Stimulated activated effector memory CD8-positive, alpha-beta T cell treated with anti-CD3 and anti-CD28 coated beads, Interleukin-12 subunit alpha, Interleukin-12 subunit beta, amount 100 ng/mL, for 72 hours (primary cell): Measurements from ENCODE around the gene CYTH4.

Experiments used
- ATAC-seq: fragments of 150-1000 bp; cut with Tn5 transposase; 2 replicates; pipeline ENCODE4 v1.10.0; 2021
- DNase-seq, 2 donors: peaks; one replicate each; pipeline ENCODE4 v3.0.0; 2021 to 2022; ENCODE audit warnings: low spot score in 2 of 2
- H3K27ac Mint-ChIP-seq: one replicate; pipeline ENCODE4 v1.8.0; 2022; ENCODE audit warnings: mild to moderate bottlenecking, mixed read lengths
- H3K36me3 Mint-ChIP-seq: one replicate; pipeline ENCODE4 v1.8.0; 2022; ENCODE audit warnings: mild to moderate bottlenecking, mixed read lengths
- H3K4me1 Mint-ChIP-seq: one replicate; pipeline ENCODE4 v1.8.0; 2022; ENCODE audit warnings: mixed read lengths
- H3K4me3 Mint-ChIP-seq: one replicate; pipeline ENCODE4 v1.8.0; 2022; ENCODE audit warnings: mild to moderate bottlenecking, mixed read lengths
- H3K9me3 Mint-ChIP-seq: one replicate; pipeline ENCODE4 v1.8.0; 2022; ENCODE audit warnings: mixed read lengths

CYTH4 gene

GRCh38 chr22:37303821-37304274, 21.5 kb downstream of the CYTH4 start:
- Mint-ChIP-seq H3K27ac (peak overlapping the region; percentile 92), H3K36me3 (peaks cover 100% of the 10 kb centered on the region), H3K4me3 (peak overlapping the region; percentile 69), H3K4me1 (peaks cover 98% of the 10 kb centered on the region), H3K9me3 (no peaks in the 10 kb centered on the region)
- peak; percentile 82 for ATAC-seq
- DNase-seq, result peak; percentile 57 to 80

GRCh38 chr22:37304595-37305343, 22.5 kb downstream of the CYTH4 start:
- H3K4me3 Mint-ChIP-seq, result peak overlapping the region; percentile 69
- H3K36me3 Mint-ChIP-seq, result peaks cover 100% of the 10 kb centered on the region
- H3K9me3 Mint-ChIP-seq, result no peaks in the 10 kb centered on the region
- peak overlapping the region; percentile 92 for H3K27ac Mint-ChIP-seq
- no peak for ATAC-seq
- peaks cover 98% of the 10 kb centered on the region for H3K4me1 Mint-ChIP-seq
- DNase-seq, result no peak

- H3K4me1 Mint-ChIP-seq, result peaks cover 98% of the 10 kb centered on the region
- ATAC-seq, result no peak
- peak overlapping the region; percentile 92 for H3K27ac Mint-ChIP-seq
- peak overlapping the region; percentile 14 for H3K4me3 Mint-ChIP-seq
- peaks cover 100% of the 10 kb centered on the region for H3K36me3 Mint-ChIP-seq
- no peaks in the 10 kb centered on the region for H3K9me3 Mint-ChIP-seq
- DNase-seq, result no peak
Observed at GRCh38 chr22:37305887-37306286, 23.6 kb downstream of the CYTH4 start.

GRCh38 chr22:37306494-37306829, 24.2 kb downstream of the CYTH4 start:
- DNase-seq, result no peak
- no peaks in the 10 kb centered on the region for H3K9me3 Mint-ChIP-seq
- ATAC-seq, result no peak
- H3K27ac Mint-ChIP-seq, result peak overlapping the region; percentile 92
- H3K4me1 Mint-ChIP-seq, result peaks cover 98% of the 10 kb centered on the region
- peaks cover 100% of the 10 kb centered on the region for H3K36me3 Mint-ChIP-seq
- H3K4me3 Mint-ChIP-seq, result peak overlapping the region; percentile 73

- peak overlapping the region; percentile 73 for H3K4me3 Mint-ChIP-seq
- ATAC-seq, result no peak
- no peak for DNase-seq
- peaks cover 100% of the 10 kb centered on the region for H3K36me3 Mint-ChIP-seq
- no peaks in the 10 kb centered on the region for H3K9me3 Mint-ChIP-seq
- peak overlapping the region; percentile 92 for H3K27ac Mint-ChIP-seq
- peaks cover 97% of the 10 kb centered on the region for H3K4me1 Mint-ChIP-seq
Observed at GRCh38 chr22:37308385-37309200, 26.3 kb downstream of the CYTH4 start.

- H3K36me3 Mint-ChIP-seq, result peaks cover 100% of the 10 kb centered on the region
- H3K4me3 Mint-ChIP-seq, result peak overlapping the region; percentile 73
- peak in 1 of 2 donors; percentile 72 for DNase-seq
- peaks cover 97% of the 10 kb centered on the region for H3K4me1 Mint-ChIP-seq
- ATAC-seq, result peak; percentile 36
- H3K27ac Mint-ChIP-seq, result peak overlapping the region; percentile 88
- no peaks in the 10 kb centered on the region for H3K9me3 Mint-ChIP-seq
Observed at GRCh38 chr22:37309211-37310074, 27.1 kb downstream of the CYTH4 start.

- Mint-ChIP-seq H3K36me3 (peaks cover 100% of the 10 kb centered on the region), H3K27ac (peak overlapping the region; percentile 88), H3K4me3 (peak overlapping the region; percentile 73)
Observed at GRCh38 chr22:37310075-37310606, 27.8 kb downstream of the CYTH4 start.

GRCh38 chr22:37310815-37311595, 28.7 kb downstream of the CYTH4 start:
- peaks cover 99% of the 10 kb centered on the region for H3K36me3 Mint-ChIP-seq
- ATAC-seq (no peak), DNase-seq (no peak)
- H3K9me3 Mint-ChIP-seq, result no peaks in the 10 kb centered on the region
- H3K4me1 Mint-ChIP-seq, result peaks cover 94% of the 10 kb centered on the region
- peak overlapping the region; percentile 38 for H3K4me3 Mint-ChIP-seq
- H3K27ac Mint-ChIP-seq, result peak overlapping the region; percentile 88

More at GRCh38 chr22:37310075-37310606, 27.8 kb downstream of the CYTH4 start:
- H3K9me3 Mint-ChIP-seq, result no peaks in the 10 kb centered on the region
- H3K4me1 Mint-ChIP-seq, result peaks cover 97% of the 10 kb centered on the region
- no peak for ATAC-seq
- no peak for DNase-seq

GRCh38 chr22:37311761-37312312, 29.5 kb downstream of the CYTH4 start:
- no peak overlapping the region for H3K4me3 Mint-ChIP-seq
- H3K36me3 Mint-ChIP-seq, result peaks cover 99% of the 10 kb centered on the region
- H3K9me3 Mint-ChIP-seq, result no peaks in the 10 kb centered on the region
- ATAC-seq (no peak), DNase-seq (no peak)
- H3K4me1 Mint-ChIP-seq, result peaks cover 94% of the 10 kb centered on the region
- H3K27ac Mint-ChIP-seq, result peak overlapping the region; percentile 88

- peaks cover 99% of the 10 kb centered on the region for H3K36me3 Mint-ChIP-seq
- ATAC-seq, result no peak
- no peak for DNase-seq
- peak overlapping the region; percentile 79 for H3K27ac Mint-ChIP-seq
- no peak overlapping the region for H3K4me3 Mint-ChIP-seq
- H3K4me1 Mint-ChIP-seq, result peaks cover 94% of the 10 kb centered on the region
- no peaks in the 10 kb centered on the region for H3K9me3 Mint-ChIP-seq
Observed at GRCh38 chr22:37312549-37313183, 30.4 kb downstream of the CYTH4 start.

- no peak for DNase-seq
- Mint-ChIP-seq H3K4me3 (peak overlapping the region; percentile 26), H3K36me3 (peaks cover 99% of the 10 kb centered on the region), H3K4me1 (peaks cover 92% of the 10 kb centered on the region), H3K27ac (peak overlapping the region; percentile 79), H3K9me3 (no peaks in the 10 kb centered on the region)
- ATAC-seq, result no peak
Observed at GRCh38 chr22:37313376-37314314, 31.3 kb downstream of the CYTH4 start.

GRCh38 chr22:37314315-37315074, 32.2 kb downstream of the CYTH4 start:
- peaks cover 88% of the 10 kb centered on the region for H3K4me1 Mint-ChIP-seq
- peak overlapping the region; percentile 26 for H3K4me3 Mint-ChIP-seq
- DNase-seq (peak in 1 of 2 donors; percentile 67), ATAC-seq (peak; percentile 49)
- H3K27ac Mint-ChIP-seq, result peak overlapping the region; percentile 79
- no peaks in the 10 kb centered on the region for H3K9me3 Mint-ChIP-seq
- peaks cover 99% of the 10 kb centered on the region for H3K36me3 Mint-ChIP-seq
